H1 (cell line): ENCODE measurements around the gene CDCA3. TPM values are rescaled to one million over a fixed set of nuclear protein-coding genes. Genes with fewer than 3 reads are reported as not detected.

Experiments used
- CTCF ChIA-PET: fragments of 300-600 bp; sonication (Branson Sonifier 250); formaldehyde crosslinking; loops from one replicate; lab custom pipeline; 2021; ENCODE audit not compliant: partially characterized antibody; lab: Charles Lee
- POLR2A ChIA-PET: fragments of 300-600 bp; sonication (Branson Sonifier 250); formaldehyde crosslinking; loops from one replicate; lab custom pipeline; 2021; ENCODE audit warnings: inconsistent platforms; ENCODE audit not compliant: partially characterized antibody; lab: Charles Lee
- DNase-seq, 2 experiments: peaks; one replicate each; pipeline versions ENCODE4 v3.0.0 to v3.0.0-alpha.2; 2010 to 2022; ENCODE audit warnings: low spot score in 2 of 2, low read depth in 1 of 2, mixed read lengths in 1 of 2
- FAIRE-seq: peaks from 2 replicates; lab custom pipeline; 2011; peaks lifted over from hg19 to GRCh38; lab: Jason Lieb, UNC
- H2AFZ ChIP-seq: 2 replicates; pipeline ENCODE4 v1.8.1; 2012; ENCODE audit warnings: low read length, inconsistent platforms
- H2AK5ac ChIP-seq: 2 replicates; pipeline ENCODE4 v1.6.1; 2013; ENCODE audit warnings: low read depth, low read length
- H2BK120ac ChIP-seq: replicated peaks from 2 replicates; pipeline ENCODE3; 2013; ENCODE audit warnings: low read depth, low read length, inconsistent platforms
- H2BK12ac ChIP-seq: 2 replicates; pipeline ENCODE4 v1.6.1; 2013; ENCODE audit warnings: low read depth, low read length
- H2BK15ac ChIP-seq: 2 replicates; pipeline ENCODE4 v1.6.1; 2013; ENCODE audit warnings: low read length
- H2BK20ac ChIP-seq: 2 replicates; pipeline ENCODE4 v1.6.1; 2013; ENCODE audit warnings: low read length
- H2BK5ac ChIP-seq: 2 replicates; pipeline ENCODE4 v1.6.1; 2013; ENCODE audit warnings: low read depth, low read length
- H3K14ac ChIP-seq: 2 replicates; pipeline ENCODE4 v1.6.1; 2013; ENCODE audit warnings: inconsistent platforms; ENCODE audit not compliant: insufficient read length
- H3K18ac ChIP-seq: 2 replicates; pipeline ENCODE4 v1.6.1; 2013; ENCODE audit warnings: low read length; ENCODE audit errors: extremely low read depth
- H3K23ac ChIP-seq: 2 replicates; pipeline ENCODE4 v1.6.1; 2013; ENCODE audit warnings: inconsistent platforms; ENCODE audit not compliant: insufficient read length
- H3K23me2 ChIP-seq: 2 replicates; pipeline ENCODE4 v1.6.1; 2013; ENCODE audit warnings: low read depth, low read length
- H3K27ac ChIP-seq: 2 replicates; pipeline ENCODE4 v1.6.1; 2011; ENCODE audit warnings: low read depth, low read length, inconsistent platforms
- H3K27me3 ChIP-seq, 4 experiments: replicated peaks in 1 of 4; 1 replicate in 1 of 4; 2 replicates in 3 of 4; pipeline versions ENCODE4 v1.6.1 to v1.8.1; 2011 to 2013; ENCODE audit warnings: low read length in 3 of 4, mild to moderate bottlenecking in 3 of 4, inconsistent platforms in 2 of 4, mixed read lengths in 2 of 4, moderate library complexity in 1 of 4; ENCODE audit not compliant: control insufficient read depth in 3 of 4, insufficient read depth in 3 of 4; ENCODE audit errors: extremely low read depth in 1 of 4
- H3K36me3 ChIP-seq, 4 experiments: 2 replicates each; pipeline versions ENCODE4 v1.6.1 to v1.8.1; 2011 to 2013; ENCODE audit warnings: mild to moderate bottlenecking in 4 of 4, low read length in 3 of 4, moderate library complexity in 2 of 4, control low read depth in 1 of 4, inconsistent platforms in 1 of 4; ENCODE audit not compliant: insufficient read depth in 4 of 4, control insufficient read depth in 2 of 4
- H3K4ac ChIP-seq: replicated peaks from 2 replicates; pipeline ENCODE3; 2013; ENCODE audit warnings: low read length, low read depth, mixed read lengths, inconsistent platforms; ENCODE audit not compliant: insufficient read length
- H3K4me1 ChIP-seq, 4 experiments: replicated peaks in 1 of 4; 1 replicate in 1 of 4; 2 replicates in 3 of 4; pipeline versions ENCODE4 v1.6.1 to v1.8.1; 2011 to 2013; ENCODE audit warnings: low read length in 3 of 4, inconsistent platforms in 2 of 4, mixed read lengths in 1 of 4; ENCODE audit not compliant: insufficient read depth in 4 of 4, control insufficient read depth in 3 of 4
- H3K4me2 ChIP-seq, 2 experiments: 2 replicates each; pipeline versions ENCODE4 v1.6.1 to v1.8.1; 2011 to 2013; ENCODE audit warnings: low read depth in 2 of 2, low read length in 2 of 2, control low read depth in 1 of 2, inconsistent platforms in 1 of 2, mild to moderate bottlenecking in 1 of 2; ENCODE audit not compliant: insufficient read depth in 1 of 2
- H3K4me3 ChIP-seq, 4 experiments: fragments of 200-600, 300-600 bp in 1 of 4; sonication (generic), shearing (Covaris generic), sonication (Bioruptor Twin) in 1 of 4; 2 replicates each; pipeline versions ENCODE4 v1.5.1 to v1.8.1; 2011 to 2016; ENCODE audit warnings: low read length in 4 of 4, low read depth in 3 of 4, control low read depth in 2 of 4, inconsistent platforms in 2 of 4, mild to moderate bottlenecking in 2 of 4, mixed read lengths in 1 of 4, moderate library complexity in 1 of 4; ENCODE audit not compliant: insufficient read depth in 2 of 4; ENCODE audit errors: extremely low read depth in 1 of 4
- H3K56ac ChIP-seq: replicated peaks from 2 replicates; pipeline ENCODE3; 2013; ENCODE audit warnings: low read depth, mild to moderate bottlenecking, mixed read lengths, low read length, inconsistent platforms; ENCODE audit not compliant: insufficient read length
- H3K79me1 ChIP-seq: 2 replicates; pipeline ENCODE4 v1.6.1; 2013; ENCODE audit warnings: low read depth, low read length, control low read depth
- H3K79me2 ChIP-seq, 2 experiments: 2 replicates each; pipeline versions ENCODE4 v1.6.1 to v1.8.1; 2012 to 2013; ENCODE audit warnings: low read length in 2 of 2, mild to moderate bottlenecking in 2 of 2, inconsistent platforms in 1 of 2; ENCODE audit not compliant: insufficient read depth in 2 of 2, control insufficient read depth in 1 of 2
- H3K9ac ChIP-seq, 4 experiments: replicated peaks in 1 of 4; 1 replicate in 1 of 4; 2 replicates in 3 of 4; pipeline versions ENCODE4 v1.6.1 to v1.8.1; 2011 to 2013; ENCODE audit warnings: low read depth in 3 of 4, low read length in 3 of 4, control low read depth in 2 of 4, mild to moderate bottlenecking in 2 of 4, moderate library complexity in 2 of 4, inconsistent platforms in 1 of 4; ENCODE audit errors: extremely low read depth in 1 of 4
- H3K9me3 ChIP-seq, 2 experiments: 2 replicates each; pipeline versions ENCODE4 v1.6.1 to v1.8.1; 2012 to 2013; ENCODE audit warnings: mild to moderate bottlenecking in 2 of 2, moderate library complexity in 2 of 2, control low read depth in 1 of 2, inconsistent platforms in 1 of 2, low read depth in 1 of 2, low read length in 1 of 2, mixed read lengths in 1 of 2; ENCODE audit not compliant: insufficient read depth in 2 of 2
- H4K20me1 ChIP-seq, 2 experiments: replicated peaks in 1 of 2; 2 replicates each; pipeline versions ENCODE3 to v1.8.1; 2011 to 2013; ENCODE audit warnings: inconsistent platforms in 2 of 2, low read length in 2 of 2, mild to moderate bottlenecking in 1 of 2; ENCODE audit not compliant: insufficient read depth in 2 of 2, control insufficient read depth in 1 of 2
- H4K5ac ChIP-seq: 2 replicates; pipeline ENCODE4 v1.6.1; 2013; ENCODE audit warnings: low read length, low read depth, mixed read lengths, inconsistent platforms; ENCODE audit not compliant: insufficient read length
- H4K8ac ChIP-seq: 2 replicates; pipeline ENCODE4 v1.8.0; 2013; ENCODE audit warnings: mild to moderate bottlenecking, moderate library complexity, low read length, inconsistent platforms; ENCODE audit not compliant: insufficient read depth; ENCODE audit errors: extremely low read depth
- H4K91ac ChIP-seq: replicated peaks from 2 replicates; pipeline ENCODE3; 2013; ENCODE audit warnings: low read length, mixed read lengths, inconsistent platforms; ENCODE audit not compliant: insufficient read length
- ASH2L ChIP-seq: fragments of 200-600, 300-600 bp; sonication (generic); IDR thresholded peaks from one replicate; pipeline ENCODE4 v1.7.1; 2017; ENCODE audit warnings: low read length
- ATF2 ChIP-seq: IDR thresholded peaks from 2 replicates; pipeline ENCODE4 v1.6.1; 2012; ENCODE audit warnings: low read length, inconsistent platforms
- ATF3 ChIP-seq: IDR thresholded peaks from 2 replicates; pipeline ENCODE4 v1.6.1; 2011; ENCODE audit warnings: low read depth, mild to moderate bottlenecking, low read length; ENCODE audit not compliant: insufficient read depth
- CHD2 ChIP-seq: IDR thresholded peaks from 2 replicates; pipeline ENCODE4 v1.6.1; 2012; ENCODE audit warnings: low read length, improper control_type of control experiment
- HDAC2 ChIP-seq, 2 experiments: fragments of 300-600 bp in 1 of 2; sonication (generic) in 1 of 2; IDR thresholded peaks; 2 replicates each; pipeline ENCODE4 v1.6.1; 2011 to 2012; ENCODE audit warnings: low read depth in 2 of 2, low read length in 2 of 2, mild to moderate bottlenecking in 2 of 2, moderate library complexity in 2 of 2, borderline replicate concordance in 1 of 2, inconsistent platforms in 1 of 2
- POLR2A ChIP-seq, 2 experiments: IDR thresholded peaks; 1 replicate in 1 of 2; 2 replicates in 1 of 2; pipeline ENCODE4 v1.6.1; 2011; ENCODE audit warnings: low read depth in 2 of 2, low read length in 2 of 2, mild to moderate bottlenecking in 2 of 2; ENCODE audit errors: control extremely low read depth in 1 of 2
- SIN3A ChIP-seq, 2 experiments: IDR thresholded peaks in 1 of 2; conservative IDR thresholded peaks in 1 of 2; 2 replicates each; pipeline ENCODE4 v1.6.1; 2011 to 2012; ENCODE audit warnings: low read length in 2 of 2, improper control_type of control experiment in 1 of 2, low read depth in 1 of 2, mild to moderate bottlenecking in 1 of 2
- WGBS, 2 experiments: shearing (Covaris generic) in 1 of 2; methylation state at CpG; one replicate each; pipeline versions ENCODE4 v1.1.6 to v1.1.7; 2013 to 2015; ENCODE audit warnings: low lambda C conversion rate in 2 of 2, mixed read lengths in 2 of 2, inconsistent platforms in 1 of 2, low coverage in 1 of 2, missing lambda C conversion rate in 1 of 2; ENCODE audit not compliant: insufficient replicate concordance in 2 of 2, insufficient coverage in 1 of 2, insufficient read length in 1 of 2; ENCODE audit errors: extremely low coverage in 1 of 2, missing lambda C conversion rate in 1 of 2; 5-methylcytosine and 5-hydroxymethylcytosine counted together
- polyA plus RNA-seq, 7 experiments: library from polyadenylated mRNA; depleted of rRNA in 3 of 7; stranded (reverse) in 5 of 7; unstranded in 2 of 7; fragments of >200 nt in 5 of 7; fragments of 200-250 nt in 2 of 7; gene quantifications; 1 replicate in 5 of 7; 2 replicates in 1 of 7; 4 replicates in 1 of 7; pipeline versions ENCODE4 v1.2.1 to v1.2.3, GENCODE V29; 2011 to 2013; ENCODE audit warnings: missing spikeins in 2 of 7, mixed read lengths in 2 of 7
- total RNA-seq: library from RNA; stranded (reverse); fragmentation: NEBNext Ultra II Directional; extraction: Animal tissue kit (Norgen Biotek cat#: 25700); gene quantifications from 2 replicates; pipeline ENCODE4 v1.2.1, GENCODE V29; 2021

CDCA3 gene
- total and polyA plus RNA-seq, 2 of the 8 experiments (the other 6 are each of a cell fraction or from before 2014, with no cell fraction given) = 47.7 to 71.2 TPM

- peaks cover 22 to 26% of the 10 kb centered on the region in 2 experiments for H4K20me1 ChIP-seq
- peak within 1 kb of the TSS; percentile 82 to 95 (median 87) for H3K4me3 ChIP-seq
- H2BK12ac ChIP-seq = 0 out of 2 replicates have a peak within 1 kb of the TSS, but pooled peaks have one; percentile 17
- CTCF ChIA-PET = interaction anchor here (0.6 to 10.4 kb wide), 33 partner anchors 9 to 245 kb away, joined by 3 to 216 read pairs (median 8); partner anchors contain the start of genes C12orf57, CDCA3, ENO2 and MLF2
- H2AK5ac ChIP-seq = no peak within 1 kb of the TSS
- peak within 1 kb of the TSS; percentile 83 for H2BK5ac ChIP-seq
- no peaks in the 10 kb centered on the region for H3K9me3 ChIP-seq
- H3K4me2 ChIP-seq = peak within 1 kb of the TSS; percentile 85 to 89
- FAIRE-seq (no peak), DNase-seq (peak; percentile 99 to 100)
- peak within 1 kb of the TSS; percentile 87 for H3K56ac ChIP-seq
- no peak within 1 kb of the TSS for H3K14ac ChIP-seq
- POLR2A ChIA-PET = interaction anchor here (0.8 to 18.9 kb wide), 23 partner anchors 10 to 380 kb away, joined by 3 to 588 read pairs (median 5); partner anchors contain the start of genes ATN1, C12orf57, CDCA3 and EMG1
- H3K18ac ChIP-seq = peak within 1 kb of the TSS; percentile 98
- H3K27ac ChIP-seq = peak within 1 kb of the TSS; percentile 61
- H3K79me1 ChIP-seq = 0 out of 2 replicates have a peak, but pooled peaks cover 7% of the 10 kb centered on the region
- peaks cover 2 to 33% (median 14%) of the 10 kb centered on the region in 4 experiments for H3K4me1 ChIP-seq
- peak within 1 kb of the TSS; percentile 83 for H2BK120ac ChIP-seq
- peak within 1 kb of the TSS; percentile 80 for H4K5ac ChIP-seq
- H2AFZ ChIP-seq = peak within 1 kb of the TSS; percentile 83; the same call in 1 of the 2 replicates
- no peak within 1 kb of the TSS for H2BK20ac ChIP-seq
- peak within 1 kb of the TSS; percentile 45; the same call in 1 of the 2 replicates for H4K8ac ChIP-seq
- H3K9ac ChIP-seq = peak within 1 kb of the TSS; percentile 74 to 78 (median 76); a peak in 6 of 7 replicates
- peaks cover 13% of the 10 kb centered on the region for H3K23me2 ChIP-seq
- H3K27me3 ChIP-seq = no peaks in the 10 kb centered on the region
- peak within 1 kb of the TSS; percentile 22 for H4K91ac ChIP-seq
- H3K4ac ChIP-seq = peak within 1 kb of the TSS; percentile 58
- H2BK15ac ChIP-seq = 0 out of 2 replicates have a peak within 1 kb of the TSS, but pooled peaks have one; percentile 6
- WGBS, 2 experiments = 4% methylated on average over 29 of the region's 66 CpGs; no CpG with 5 or more reads in 1 of the 2 experiments
- H3K79me2 ChIP-seq = peaks cover 0 to 16% of the 10 kb centered on the region in 2 experiments; a peak in 2 of 4 replicates
- H3K36me3 ChIP-seq = peaks cover 8 to 31% (median 13%) of the 10 kb centered on the region in 4 experiments
- no peak within 1 kb of the TSS for H3K23ac ChIP-seq
- TF ChIP-seq ATF2 (no peak), POLR2A (IDR thresholded peaks at IDR 0.05; ENCODE audit: control extremely low read depth in 1 of 2, low read depth in 2 of 2, low read length in 2 of 2) (no peak), ASH2L (peak; percentile 55), SIN3A (conservative IDR thresholded peaks at IDR 0.05 in 1 of 2, IDR thresholded peaks at IDR 0.05 in 1 of 2; ENCODE audit: low read depth in 1 of 2, low read length in 2 of 2) (no peak; a peak in 1 of 4 replicates), HDAC2 (IDR thresholded peaks at IDR 0.05; ENCODE audit: borderline replicate concordance in 1 of 2, low read depth in 2 of 2, low read length in 2 of 2) (peak in 1 of 2 experiments; percentile 16; a peak in 1 of 4 replicates), CHD2 (peak; percentile 71), ATF3 (no peak)
These were observed 22.3 kb upstream of the CDCA3 start, which contains the start of gene SPSB2 for GRCh38 chr12:6873094-6874014. TSS of gene SPSB2 (minus strand) at chr12:6873303. CDS start at chr12:6872901, 402 bp downstream.
